HFF-Myc (cell line): Measurements from ENCODE around the gene PPP4R1.

Experiments
- DNase-seq: peaks from one replicate; pipeline ENCODE4 v3.0.0-alpha.2; 2011; ENCODE audit warnings: low read depth; ENCODE audit errors: extremely low read depth
- H3K4me3 ChIP-seq: replicated peaks from 2 replicates; pipeline ENCODE4 v1.5.1; 2011; ENCODE audit warnings: low read depth, mild to moderate bottlenecking, control low read depth, low read length
- CTCF ChIP-seq: IDR thresholded peaks from 2 replicates; pipeline ENCODE4 v1.5.1; 2012; ENCODE audit warnings: mild to moderate bottlenecking, low read depth, low read length, control low read depth; ENCODE audit errors: missing control alignments

Gene PPP4R1

GRCh38 chr18:9521770-9522169 is 92.6 kb downstream of the PPP4R1 start:
- DNase-seq = no peak
- TF ChIP-seq CTCF = no peak
- no peak overlapping the region for H3K4me3 ChIP-seq

- no peak overlapping the region for H3K4me3 ChIP-seq
- no peak for TF ChIP-seq CTCF
- DNase-seq = no peak
Measured at GRCh38 chr18:9520666-9521065, 93.7 kb downstream of the PPP4R1 start.

- TF ChIP-seq CTCF = no peak
- DNase-seq = no peak
- H3K4me3 ChIP-seq = no peak overlapping the region
Measured at GRCh38 chr18:9519399-9519798, 95.0 kb downstream of the PPP4R1 start.

GRCh38 chr18:9517869-9518268 is 96.5 kb downstream of the PPP4R1 start:
- no peak for DNase-seq
- H3K4me3 ChIP-seq = no peak overlapping the region
- no peak for TF ChIP-seq CTCF

GRCh38 chr18:9516437-9517064 is 97.8 kb downstream of the PPP4R1 start:
- no peak for DNase-seq
- H3K4me3 ChIP-seq = no peak overlapping the region
- peak; percentile 83 for TF ChIP-seq CTCF

GRCh38 chr18:9513971-9514512 is 100.3 kb downstream of the PPP4R1 start:
- DNase-seq = no peak
- no peak for TF ChIP-seq CTCF
- no peak overlapping the region for H3K4me3 ChIP-seq

- no peak for TF ChIP-seq CTCF
- DNase-seq = no peak
- H3K4me3 ChIP-seq = no peak overlapping the region
Measured at GRCh38 chr18:9508446-9509025, 105.8 kb downstream of the PPP4R1 start.
